Measurements from ENCODE around the gene WWTR1.

WWTR1 gene

DNA sequence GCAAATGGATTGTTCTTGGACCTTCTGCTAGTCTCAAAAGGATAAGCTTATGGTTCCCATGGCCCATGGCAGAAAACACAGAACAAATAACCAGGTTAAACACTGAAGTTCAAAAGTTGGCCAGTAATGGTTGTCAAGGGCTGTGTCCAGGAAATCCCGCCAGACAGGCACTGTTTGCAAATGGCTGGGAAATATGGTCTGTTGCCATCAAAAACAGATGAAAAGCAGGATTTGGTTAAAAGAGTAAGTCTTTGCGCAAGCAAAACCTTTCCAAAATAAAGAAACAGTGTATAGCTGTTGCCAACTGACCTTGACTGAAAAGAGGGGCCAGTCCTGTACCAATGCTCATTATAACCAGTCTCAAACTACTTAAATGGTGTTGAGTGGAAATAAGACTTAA lies 58.6 kb downstream of the WWTR1 start:
- no peak overlapping the region for H3K4me3 ChIP-seq (ENCODE audit: low read depth, low read length)
- H3K9ac ChIP-seq (ENCODE audit: low read depth, low read length) = no peak overlapping the region
- no peaks in the 10 kb centered on the region for H3K36me3 ChIP-seq (ENCODE audit: control insufficient read depth, insufficient read depth, low read length)
- no peaks in the 10 kb centered on the region for H3K27me3 ChIP-seq (ENCODE audit: control insufficient read depth, insufficient read depth, low read length)
- peaks cover 4% of the 10 kb centered on the region for H3K4me1 ChIP-seq (ENCODE audit: control insufficient read depth, insufficient read depth, low read length)
- H3K9me3 ChIP-seq (ENCODE audit: control insufficient read depth, insufficient read depth, low read length) = no peaks in the 10 kb centered on the region

DNA sequence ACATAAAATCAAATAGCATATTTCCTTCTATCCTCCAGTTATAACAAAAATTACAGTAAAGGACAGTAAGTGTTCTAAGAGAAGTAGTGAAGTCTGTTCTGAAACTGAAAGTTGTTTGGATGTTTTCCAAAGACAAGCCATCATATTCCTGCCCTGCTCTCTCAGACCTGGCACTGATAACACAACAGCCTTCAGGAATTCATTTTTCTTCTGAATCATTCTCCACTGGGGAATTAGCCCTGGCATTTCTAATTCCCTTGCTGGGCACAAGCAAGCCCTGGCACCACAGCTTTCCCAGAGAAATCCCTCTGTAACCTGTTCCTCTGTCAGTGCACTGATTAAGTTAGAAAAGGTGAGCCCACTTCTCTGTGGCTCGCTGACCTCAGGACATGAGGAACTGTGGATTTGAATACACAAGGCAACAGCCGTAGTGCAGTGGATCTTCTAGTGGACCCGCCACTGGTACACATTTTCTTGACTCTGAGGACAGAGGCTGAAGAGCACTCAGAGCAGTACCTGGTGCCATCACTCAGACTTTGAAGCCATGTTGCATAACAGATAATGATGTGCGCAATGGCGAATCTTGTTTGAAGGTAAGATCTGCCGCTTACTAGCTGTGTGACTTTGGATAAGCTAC lies 61.6 kb downstream of the WWTR1 start:
- H3K4me3 ChIP-seq (ENCODE audit: low read depth, low read length) = no peak overlapping the region
- H3K4me1 ChIP-seq (ENCODE audit: control insufficient read depth, insufficient read depth, low read length) = peaks cover 14% of the 10 kb centered on the region
- no peaks in the 10 kb centered on the region for H3K9me3 ChIP-seq (ENCODE audit: control insufficient read depth, insufficient read depth, low read length)
- H3K27me3 ChIP-seq (ENCODE audit: control insufficient read depth, insufficient read depth, low read length) = no peaks in the 10 kb centered on the region
- H3K9ac ChIP-seq (ENCODE audit: low read depth, low read length) = no peak overlapping the region
- no peaks in the 10 kb centered on the region for H3K36me3 ChIP-seq (ENCODE audit: control insufficient read depth, insufficient read depth, low read length)

DNA sequence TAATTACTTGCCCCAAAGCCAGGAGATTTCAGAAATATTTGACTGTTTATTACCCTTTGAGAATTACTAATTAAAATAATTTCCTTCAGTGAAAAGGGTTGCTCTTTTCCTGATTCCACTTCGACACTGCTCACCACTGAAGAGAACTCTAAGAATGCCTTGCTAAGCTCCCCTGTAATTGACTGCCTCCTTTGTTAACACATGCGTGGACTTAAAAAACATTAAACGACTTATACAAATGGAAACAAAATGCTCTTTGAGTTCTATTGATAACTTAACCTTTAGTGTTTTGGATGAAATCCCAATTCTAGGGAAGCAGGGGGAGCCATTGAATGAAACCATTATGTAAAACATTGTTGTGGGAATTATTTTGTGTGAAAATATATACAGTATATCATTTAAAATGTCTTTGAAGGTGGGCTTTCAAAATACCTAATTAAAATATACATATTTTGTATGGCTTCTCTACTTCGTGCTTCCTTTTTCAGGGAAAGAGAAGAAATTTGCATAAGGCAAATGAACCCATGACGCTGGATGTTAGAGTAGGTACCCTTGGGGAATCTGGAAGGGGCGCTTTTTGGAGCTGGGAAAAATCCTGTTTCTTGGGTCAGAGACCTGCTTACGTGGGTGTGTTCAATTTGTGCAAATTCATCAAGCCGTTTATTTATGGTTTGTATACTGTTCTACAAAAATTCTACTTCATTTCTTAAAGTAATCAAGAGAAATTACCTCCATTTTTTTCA lies 64.2 kb downstream of the WWTR1 start:
- Histone ChIP-seq H3K36me3 (ENCODE audit: control insufficient read depth, insufficient read depth, low read length) (no peaks in the 10 kb centered on the region), H3K27me3 (ENCODE audit: control insufficient read depth, insufficient read depth, low read length) (no peaks in the 10 kb centered on the region), H3K4me1 (ENCODE audit: control insufficient read depth, insufficient read depth, low read length) (peaks cover 14% of the 10 kb centered on the region), H3K9me3 (ENCODE audit: control insufficient read depth, insufficient read depth, low read length) (no peaks in the 10 kb centered on the region), H3K4me3 (ENCODE audit: low read depth, low read length) (no peak overlapping the region), H3K9ac (ENCODE audit: low read depth, low read length) (no peak overlapping the region)

- no peaks in the 10 kb centered on the region for H3K9me3 ChIP-seq (ENCODE audit: control insufficient read depth, insufficient read depth, low read length)
- no peak overlapping the region for H3K9ac ChIP-seq (ENCODE audit: low read depth, low read length)
- no peak overlapping the region for H3K4me3 ChIP-seq (ENCODE audit: low read depth, low read length)
- peaks cover 14% of the 10 kb centered on the region for H3K4me1 ChIP-seq (ENCODE audit: control insufficient read depth, insufficient read depth, low read length)
- no peaks in the 10 kb centered on the region for H3K36me3 ChIP-seq (ENCODE audit: control insufficient read depth, insufficient read depth, low read length)
- H3K27me3 ChIP-seq (ENCODE audit: control insufficient read depth, insufficient read depth, low read length) = no peaks in the 10 kb centered on the region
These were observed 65.0 kb downstream of the WWTR1 start for GRCh38 chr3:149592758-149593240.

DNA sequence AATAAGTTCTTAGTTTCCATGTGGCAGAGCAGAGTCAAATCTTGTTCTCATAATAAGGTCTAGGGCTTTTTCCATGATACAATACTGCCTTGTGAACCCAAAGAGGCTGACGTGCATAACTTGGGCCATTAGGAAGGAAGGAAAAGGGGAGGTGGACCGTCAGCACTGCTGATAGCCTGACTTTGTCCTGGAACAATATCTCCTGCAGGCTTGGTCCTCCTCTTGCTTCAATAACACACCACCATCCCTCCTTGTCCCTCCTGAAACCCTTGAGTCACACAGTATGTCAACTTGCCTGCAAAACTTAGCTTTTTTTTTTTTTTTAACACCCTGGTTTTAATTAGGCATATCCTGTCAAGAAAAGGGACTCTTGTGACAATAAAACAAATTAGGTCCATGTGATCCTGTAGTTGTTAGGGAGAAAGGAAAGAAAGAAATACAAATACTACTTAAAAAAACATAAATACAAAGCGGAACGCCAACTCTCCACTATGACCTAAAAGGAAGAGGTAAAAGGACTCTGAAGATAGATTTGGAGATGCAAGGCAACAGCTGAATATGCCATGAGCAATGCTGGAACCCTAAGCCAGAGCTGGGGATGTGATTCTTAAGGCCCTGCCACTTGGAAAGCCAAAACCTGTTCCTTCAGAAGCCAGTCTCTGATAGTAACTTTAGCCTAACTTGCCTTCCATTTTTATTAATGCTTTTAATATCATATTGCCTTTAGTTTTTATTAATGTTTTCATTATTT lies 67.0 kb downstream of the WWTR1 start:
- Histone ChIP-seq H3K9ac (ENCODE audit: low read depth, low read length) (no peak overlapping the region), H3K4me1 (ENCODE audit: control insufficient read depth, insufficient read depth, low read length) (peaks cover 14% of the 10 kb centered on the region), H3K36me3 (ENCODE audit: control insufficient read depth, insufficient read depth, low read length) (no peaks in the 10 kb centered on the region), H3K27me3 (ENCODE audit: control insufficient read depth, insufficient read depth, low read length) (no peaks in the 10 kb centered on the region), H3K4me3 (ENCODE audit: low read depth, low read length) (no peak overlapping the region), H3K9me3 (ENCODE audit: control insufficient read depth, insufficient read depth, low read length) (no peaks in the 10 kb centered on the region)

DNA sequence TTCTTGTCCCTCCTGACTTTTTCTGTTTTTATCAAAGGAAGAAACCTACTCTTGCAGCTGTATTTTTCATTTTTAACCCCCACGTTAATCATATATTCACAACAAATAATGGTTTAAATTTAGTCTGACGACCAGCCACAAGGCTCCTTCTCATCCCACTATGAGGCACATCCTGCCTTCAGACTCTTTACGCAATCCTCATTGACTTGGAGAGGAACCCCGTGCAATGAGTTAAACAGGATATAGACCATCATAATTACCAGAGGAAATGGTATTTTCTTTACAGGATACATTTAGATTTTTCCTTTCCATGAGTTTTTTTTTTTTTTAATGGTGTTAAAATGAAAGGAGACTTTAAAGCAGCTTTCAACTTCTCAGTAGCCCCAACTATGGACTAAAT lies 68.5 kb downstream of the WWTR1 start:
- H3K27me3 ChIP-seq (ENCODE audit: control insufficient read depth, insufficient read depth, low read length) = no peaks in the 10 kb centered on the region
- H3K4me3 ChIP-seq (ENCODE audit: low read depth, low read length) = no peak overlapping the region
- no peak overlapping the region for H3K9ac ChIP-seq (ENCODE audit: low read depth, low read length)
- peaks cover 14% of the 10 kb centered on the region for H3K4me1 ChIP-seq (ENCODE audit: control insufficient read depth, insufficient read depth, low read length)
- H3K36me3 ChIP-seq (ENCODE audit: control insufficient read depth, insufficient read depth, low read length) = no peaks in the 10 kb centered on the region
- H3K9me3 ChIP-seq (ENCODE audit: control insufficient read depth, insufficient read depth, low read length) = no peaks in the 10 kb centered on the region

DNA sequence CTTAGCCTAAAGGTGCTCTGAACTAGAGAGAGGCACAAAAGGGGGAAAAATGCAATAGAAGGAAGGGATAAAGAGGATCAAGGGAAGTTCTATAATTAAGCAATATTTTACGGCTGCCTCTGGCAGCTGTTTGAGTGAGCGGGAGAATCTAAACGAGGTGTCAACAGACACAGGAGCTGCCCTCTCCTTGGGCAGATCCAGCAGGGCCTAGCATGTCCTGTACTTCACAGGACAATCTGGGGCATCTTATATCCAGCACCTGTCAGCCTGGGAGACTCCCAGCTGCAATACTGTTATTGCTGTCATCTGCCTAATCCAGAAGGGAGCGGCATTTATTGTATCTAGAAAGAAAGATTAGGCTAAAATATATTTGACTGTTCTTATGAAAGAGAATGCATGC lies 68.9 kb downstream of the WWTR1 start:
- Histone ChIP-seq H3K36me3 (ENCODE audit: control insufficient read depth, insufficient read depth, low read length) (no peaks in the 10 kb centered on the region), H3K9ac (ENCODE audit: low read depth, low read length) (no peak overlapping the region), H3K4me3 (ENCODE audit: low read depth, low read length) (no peak overlapping the region), H3K27me3 (ENCODE audit: control insufficient read depth, insufficient read depth, low read length) (no peaks in the 10 kb centered on the region), H3K4me1 (ENCODE audit: control insufficient read depth, insufficient read depth, low read length) (peaks cover 11% of the 10 kb centered on the region), H3K9me3 (ENCODE audit: control insufficient read depth, insufficient read depth, low read length) (no peaks in the 10 kb centered on the region)

DNA sequence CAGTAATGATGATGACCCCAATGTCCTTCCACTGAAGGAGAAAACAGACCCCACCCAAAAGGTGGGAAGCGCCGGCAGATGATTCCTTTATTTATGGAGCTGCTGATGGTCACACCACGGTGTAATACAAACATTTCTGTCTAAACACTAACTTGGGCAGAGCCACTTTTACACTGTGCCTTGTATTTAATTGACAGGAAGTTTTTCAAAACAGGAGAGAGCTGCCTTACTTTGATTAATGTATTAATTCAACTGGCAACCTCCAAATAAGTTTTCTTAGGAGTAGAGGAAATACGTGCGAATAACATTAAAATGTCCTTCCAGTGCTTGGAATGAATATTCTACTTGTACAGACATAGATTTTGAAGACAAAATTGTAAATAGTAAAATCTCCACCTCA lies 70.4 kb downstream of the WWTR1 start:
- no peaks in the 10 kb centered on the region for H3K27me3 ChIP-seq (ENCODE audit: control insufficient read depth, insufficient read depth, low read length)
- no peak overlapping the region for H3K9ac ChIP-seq (ENCODE audit: low read depth, low read length)
- no peak overlapping the region for H3K4me3 ChIP-seq (ENCODE audit: low read depth, low read length)
- no peaks in the 10 kb centered on the region for H3K4me1 ChIP-seq (ENCODE audit: control insufficient read depth, insufficient read depth, low read length)
- no peaks in the 10 kb centered on the region for H3K36me3 ChIP-seq (ENCODE audit: control insufficient read depth, insufficient read depth, low read length)
- no peaks in the 10 kb centered on the region for H3K9me3 ChIP-seq (ENCODE audit: control insufficient read depth, insufficient read depth, low read length)

- Histone ChIP-seq H3K36me3 (ENCODE audit: control insufficient read depth, insufficient read depth, low read length) (no peaks in the 10 kb centered on the region), H3K4me1 (ENCODE audit: control insufficient read depth, insufficient read depth, low read length) (peaks cover 2% of the 10 kb centered on the region), H3K9ac (ENCODE audit: low read depth, low read length) (no peak overlapping the region), H3K4me3 (ENCODE audit: low read depth, low read length) (no peak overlapping the region), H3K9me3 (ENCODE audit: control insufficient read depth, insufficient read depth, low read length) (no peaks in the 10 kb centered on the region), H3K27me3 (ENCODE audit: control insufficient read depth, insufficient read depth, low read length) (no peaks in the 10 kb centered on the region)
These were observed 71.0 kb downstream of the WWTR1 start for GRCh38 chr3:149586871-149587270.

GRCh38 chr3:149585401-149585726 lies 72.5 kb downstream of the WWTR1 start:
- Histone ChIP-seq H3K9me3 (ENCODE audit: control insufficient read depth, insufficient read depth, low read length) (no peaks in the 10 kb centered on the region), H3K4me3 (ENCODE audit: low read depth, low read length) (no peak overlapping the region), H3K4me1 (ENCODE audit: control insufficient read depth, insufficient read depth, low read length) (peaks cover 8% of the 10 kb centered on the region), H3K36me3 (ENCODE audit: control insufficient read depth, insufficient read depth, low read length) (no peaks in the 10 kb centered on the region), H3K27me3 (ENCODE audit: control insufficient read depth, insufficient read depth, low read length) (no peaks in the 10 kb centered on the region), H3K9ac (ENCODE audit: low read depth, low read length) (no peak overlapping the region)

- H3K4me3 ChIP-seq (ENCODE audit: low read depth, low read length) = no peak overlapping the region
- H3K36me3 ChIP-seq (ENCODE audit: control insufficient read depth, insufficient read depth, low read length) = no peaks in the 10 kb centered on the region
- no peak overlapping the region for H3K9ac ChIP-seq (ENCODE audit: low read depth, low read length)
- peaks cover 8% of the 10 kb centered on the region for H3K4me1 ChIP-seq (ENCODE audit: control insufficient read depth, insufficient read depth, low read length)
- no peaks in the 10 kb centered on the region for H3K27me3 ChIP-seq (ENCODE audit: control insufficient read depth, insufficient read depth, low read length)
- H3K9me3 ChIP-seq (ENCODE audit: control insufficient read depth, insufficient read depth, low read length) = no peaks in the 10 kb centered on the region
These were observed 73.7 kb downstream of the WWTR1 start for GRCh38 chr3:149583921-149584635.

Measured in iPS-15b (cell line).